Muscle layer of colon (tissue), 2 donors: ENCODE results near the gene TPRX1.
"Not testable (repeated sequence)": the region's sequence is repeated elsewhere in the genome, so short reads cannot be mapped to it uniquely, and the experiment has no call there.

Source experiments
- H3K27ac ChIP-seq: one replicate; pipeline ENCODE4 v1.7.0; 2013; ENCODE audit warnings: low read depth, mild to moderate bottlenecking, low read length, moderate library complexity
- H3K27me3 ChIP-seq, 2 donors: one replicate each; pipeline ENCODE4 v1.7.0; 2013; ENCODE audit warnings: low read length in 2 of 2, mild to moderate bottlenecking in 2 of 2; ENCODE audit not compliant: insufficient read depth in 2 of 2, control insufficient read depth in 1 of 2
- H3K36me3 ChIP-seq: one replicate; pipeline ENCODE4 v1.7.0; 2013; ENCODE audit warnings: mild to moderate bottlenecking, low read length; ENCODE audit not compliant: insufficient read depth
- H3K4me1 ChIP-seq: one replicate; pipeline ENCODE4 v1.7.0; 2013; ENCODE audit warnings: mild to moderate bottlenecking, low read length; ENCODE audit not compliant: insufficient read depth
- H3K4me3 ChIP-seq, 2 donors: one replicate each; pipeline ENCODE4 v1.7.0; 2013; ENCODE audit warnings: low read length in 2 of 2, low read depth in 1 of 2, mild to moderate bottlenecking in 1 of 2, moderate library complexity in 1 of 2
- H3K9ac ChIP-seq: one replicate; pipeline ENCODE4 v1.7.0; 2013; ENCODE audit warnings: low read length
- H3K9me3 ChIP-seq: one replicate; pipeline ENCODE4 v1.7.0; 2013; ENCODE audit warnings: mild to moderate bottlenecking, low read length
- donor health status: abdominal sarcoma.
- donor health status: Adenocarcinoma of cecum.

The TPRX1 gene

GRCh38 chr19:47801270-47801669 is 3.1 kb downstream of the TPRX1 start:
- Histone ChIP-seq H3K36me3 (no peaks in the 10 kb centered on the region), H3K4me1 (no peaks in the 10 kb centered on the region), H3K9me3 (no peaks in the 10 kb centered on the region), H3K9ac (no peak overlapping the region), H3K4me3 (no peak overlapping the region), H3K27ac (no peak overlapping the region), H3K27me3 (no peaks in the 10 kb centered on the region)

DNA sequence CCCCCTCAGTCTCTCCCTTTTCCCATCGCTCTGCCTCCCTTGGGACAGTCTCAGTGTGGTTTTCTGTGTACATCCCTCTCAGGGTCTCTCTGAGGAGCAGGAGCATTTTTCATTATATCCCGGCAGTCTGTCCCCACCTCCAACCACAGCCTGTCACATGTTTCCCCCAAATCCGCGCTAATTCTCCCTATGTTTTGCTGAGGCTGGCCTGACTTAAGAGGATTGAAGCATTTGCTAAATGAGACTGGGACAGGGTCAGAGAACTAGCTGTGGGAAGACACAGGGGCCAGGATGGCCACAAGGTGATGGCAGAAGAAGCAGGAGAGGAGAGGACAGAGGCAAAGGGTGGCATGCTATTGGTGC is 5.5 kb downstream of the TPRX1 start:
- Histone ChIP-seq H3K27me3 (no peaks in the 10 kb centered on the region), H3K9me3 (no peaks in the 10 kb centered on the region), H3K4me3 (no peak overlapping the region), H3K36me3 (no peaks in the 10 kb centered on the region), H3K4me1 (no peaks in the 10 kb centered on the region), H3K9ac (no peak overlapping the region), H3K27ac (no peak overlapping the region)

- no peak overlapping the region for H3K4me3 ChIP-seq
- no peaks in the 10 kb centered on the region for H3K36me3 ChIP-seq
- H3K9ac ChIP-seq = no peak overlapping the region
- no peaks in the 10 kb centered on the region for H3K4me1 ChIP-seq
- no peaks in the 10 kb centered on the region for H3K27me3 ChIP-seq
- no peaks in the 10 kb centered on the region for H3K9me3 ChIP-seq
- no peak overlapping the region for H3K27ac ChIP-seq
Measured at GRCh38 chr19:47797996-47798903, 6.1 kb downstream of the TPRX1 start.

GRCh38 chr19:47796785-47797184 is 7.6 kb downstream of the TPRX1 start:
- Histone ChIP-seq H3K4me1 (no peaks in the 10 kb centered on the region), H3K9me3 (no peaks in the 10 kb centered on the region), H3K4me3 (no peak overlapping the region), H3K27ac (no peak overlapping the region), H3K27me3 (no peaks in the 10 kb centered on the region), H3K9ac (no peak overlapping the region), H3K36me3 (no peaks in the 10 kb centered on the region)

DNA sequence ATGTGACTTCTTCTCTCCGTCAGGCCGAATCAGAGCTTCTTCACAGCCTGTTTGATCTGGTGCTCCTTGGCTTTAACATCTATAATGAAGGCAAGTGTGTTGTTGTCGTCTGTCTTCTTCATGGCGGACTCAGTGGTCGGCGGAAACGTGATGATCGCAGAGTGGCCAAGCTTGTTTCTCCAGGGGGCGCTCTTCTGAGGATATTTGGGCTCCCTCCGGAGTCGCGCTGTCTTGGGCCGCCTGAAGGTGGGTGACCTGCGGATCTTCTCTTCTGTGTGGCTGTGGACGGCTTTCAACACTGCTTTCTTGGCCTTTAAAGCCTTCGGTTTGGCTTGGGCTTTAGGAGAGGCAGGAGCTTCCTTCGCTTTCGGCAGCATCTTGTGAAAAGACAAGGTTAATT is 9.8 kb downstream of the TPRX1 start:
- Histone ChIP-seq H3K4me1 (peaks cover 4% of the 10 kb centered on the region), H3K9ac (no peak overlapping the region), H3K4me3 (no peak overlapping the region), H3K9me3 (no peaks in the 10 kb centered on the region), H3K27me3 (no peaks in the 10 kb centered on the region), H3K27ac (no peak overlapping the region), H3K36me3 (no peaks in the 10 kb centered on the region)

DNA sequence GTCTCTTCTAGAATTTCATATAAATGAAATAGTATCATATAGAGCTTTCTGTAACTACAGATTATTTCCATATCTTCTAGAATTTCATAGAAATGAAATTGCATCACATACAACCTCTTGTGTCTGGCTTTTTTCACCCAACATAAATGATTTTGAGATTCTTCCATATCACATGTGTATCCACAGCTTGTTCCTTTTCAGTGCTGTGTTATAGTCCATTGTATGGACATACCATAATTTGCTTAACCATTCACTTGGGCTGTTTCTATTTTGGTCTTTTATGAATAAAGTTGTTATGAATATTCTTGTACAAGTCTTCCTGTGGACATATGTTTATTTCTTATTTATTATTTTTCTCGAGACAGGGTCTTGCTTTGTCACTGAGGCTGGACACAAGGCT is 11.7 kb downstream of the TPRX1 start:
- H3K27me3 ChIP-seq = no peaks in the 10 kb centered on the region
- H3K4me3 ChIP-seq = no peak overlapping the region
- peaks cover 4% of the 10 kb centered on the region for H3K4me1 ChIP-seq
- H3K27ac ChIP-seq = no peak overlapping the region
- no peak overlapping the region for H3K9ac ChIP-seq
- peaks cover 5% of the 10 kb centered on the region for H3K36me3 ChIP-seq
- H3K9me3 ChIP-seq = no peaks in the 10 kb centered on the region

- no peaks in the 10 kb centered on the region for H3K9me3 ChIP-seq
- no peaks in the 10 kb centered on the region for H3K27me3 ChIP-seq
- no peak overlapping the region for H3K9ac ChIP-seq
- H3K4me3 ChIP-seq = no peak overlapping the region
- peaks cover 20% of the 10 kb centered on the region for H3K36me3 ChIP-seq
- peaks cover 4% of the 10 kb centered on the region for H3K4me1 ChIP-seq
- H3K27ac ChIP-seq = no peak overlapping the region
Measured at GRCh38 chr19:47790398-47790814, 13.9 kb downstream of the TPRX1 start.

- not testable (repeated sequence) for H3K27me3 ChIP-seq, H3K9ac ChIP-seq, H3K4me3 ChIP-seq, H3K4me1 ChIP-seq, H3K9me3 ChIP-seq, H3K27ac ChIP-seq
- H3K36me3 ChIP-seq = peaks cover 23% of the 10 kb centered on the region
Measured at GRCh38 chr19:47789811-47790210, 14.5 kb downstream of the TPRX1 start.

DNA sequence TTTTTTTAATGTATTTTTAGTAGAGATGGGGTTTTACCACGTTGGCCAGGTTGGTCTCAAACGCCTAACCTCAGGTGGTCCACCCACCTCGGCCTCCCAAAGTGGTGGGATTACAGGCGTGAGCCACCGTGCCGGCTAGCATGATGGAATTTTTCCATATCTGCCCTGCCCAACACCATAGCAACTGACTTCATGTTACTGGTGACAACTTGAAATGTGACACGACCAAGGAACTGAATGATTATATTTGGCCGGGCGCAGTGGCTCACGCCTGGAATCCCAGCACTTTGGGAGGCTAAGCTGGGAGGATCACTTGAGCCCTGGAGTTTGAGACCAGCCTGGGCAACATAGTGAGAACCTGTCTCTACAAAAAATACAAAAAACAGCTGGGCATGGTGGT is 17.0 kb downstream of the TPRX1 start:
- not testable (repeated sequence) for H3K27me3 ChIP-seq, H3K27ac ChIP-seq, H3K9ac ChIP-seq, H3K4me1 ChIP-seq, H3K4me3 ChIP-seq, H3K9me3 ChIP-seq
- peaks cover 39% of the 10 kb centered on the region for H3K36me3 ChIP-seq

- H3K9me3 ChIP-seq = no peaks in the 10 kb centered on the region
- H3K27ac ChIP-seq = no peak overlapping the region
- H3K27me3 ChIP-seq = no peaks in the 10 kb centered on the region
- H3K36me3 ChIP-seq = peaks cover 41% of the 10 kb centered on the region
- H3K4me3 ChIP-seq = no peak overlapping the region
- H3K4me1 ChIP-seq = peaks cover 16% of the 10 kb centered on the region
- H3K9ac ChIP-seq = no peak overlapping the region
Measured at GRCh38 chr19:47786566-47786965, 17.8 kb downstream of the TPRX1 start.

- Histone ChIP-seq H3K27me3 (no peaks in the 10 kb centered on the region), H3K4me1 (peaks cover 26% of the 10 kb centered on the region), H3K36me3 (peaks cover 43% of the 10 kb centered on the region), H3K9ac (no peak overlapping the region), H3K4me3 (peak overlapping the region in 1 of 2 donors; percentile 94), H3K9me3 (no peaks in the 10 kb centered on the region), H3K27ac (peak overlapping the region; percentile 89)
Measured at GRCh38 chr19:47781590-47782262, 22.6 kb downstream of the TPRX1 start.

GRCh38 chr19:47780215-47780551 is 24.2 kb downstream of the TPRX1 start:
- Histone ChIP-seq H3K9ac (peak overlapping the region; percentile 73), H3K27me3 (no peaks in the 10 kb centered on the region), H3K9me3 (no peaks in the 10 kb centered on the region), H3K36me3 (peaks cover 28% of the 10 kb centered on the region), H3K27ac (peak overlapping the region; percentile 89), H3K4me1 (peaks cover 26% of the 10 kb centered on the region), H3K4me3 (peak overlapping the region; percentile 93 to 94)
